ENCODE results near the gene NT5E. TPM values are rescaled to one million over a fixed set of nuclear protein-coding genes. Genes with fewer than 3 reads are reported as not detected.

Gene NT5E
- total RNA-seq, 1 experiment from 2014 or later = 0.52 TPM

DNA sequence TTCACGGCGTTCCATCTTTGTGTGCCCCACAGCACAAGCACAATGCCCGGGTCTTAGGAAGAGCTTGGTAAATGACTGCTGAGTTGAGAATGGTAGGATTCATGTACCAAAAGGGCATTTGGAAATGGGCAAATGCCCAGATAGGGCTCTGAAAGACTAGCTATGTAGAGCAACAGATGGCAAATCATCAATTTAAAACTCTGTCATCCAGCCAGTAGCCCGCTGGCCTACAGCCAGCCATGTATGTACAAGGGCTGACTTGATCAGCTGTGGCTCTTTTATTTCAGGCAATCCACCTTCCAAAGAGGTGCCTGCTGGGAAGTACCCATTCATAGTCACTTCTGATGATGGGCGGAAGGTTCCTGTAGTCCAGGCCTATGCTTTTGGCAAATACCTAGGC lies 35.1 kb downstream of the NT5E start:
- Histone ChIP-seq H2BK20ac (ENCODE audit: low read depth, low read length, poor library complexity, severe bottlenecking) (no peak overlapping the region), H3K9ac (ENCODE audit: extremely low read depth, insufficient read length, low read length) (no peak overlapping the region), H4K8ac (replicated peaks; ENCODE audit: insufficient read length, low read depth, low read length) (no peak overlapping the region), H2AK5ac (ENCODE audit: insufficient read length, low read length) (no peak overlapping the region), H3K27ac (ENCODE audit: insufficient read length, low read depth, low read length) (no peak overlapping the region), H2BK120ac (ENCODE audit: low read depth, low read length, poor library complexity, severe bottlenecking) (no peak overlapping the region), H3K14ac (ENCODE audit: insufficient read depth, low read length) (no peak overlapping the region), H3K79me2 (ENCODE audit: insufficient read depth, low read length) (no peaks in the 10 kb centered on the region), H2AFZ (ENCODE audit: low read length) (no peak overlapping the region), H3K79me1 (ENCODE audit: insufficient read depth, low read depth, low read length, poor library complexity, severe bottlenecking) (no peaks in the 10 kb centered on the region), H3K27me3 (ENCODE audit: insufficient read depth, low read length) (no peaks in the 10 kb centered on the region), H3K4me2 (ENCODE audit: insufficient read depth, insufficient read length, low read length) (no peak overlapping the region), H2BK5ac (ENCODE audit: insufficient read length, low read length) (no peak overlapping the region), H3K9me3 (ENCODE audit: control insufficient read depth, low read depth, low read length) (no peaks in the 10 kb centered on the region), H3K18ac (ENCODE audit: insufficient read length, low read depth, low read length) (no peak overlapping the region), H2BK12ac (ENCODE audit: insufficient read length, low read depth, low read length) (no peak overlapping the region), H3K23me2 (ENCODE audit: insufficient read length, low read depth, low read length, poor library complexity, severe bottlenecking) (no peaks in the 10 kb centered on the region), H3K4me1 (ENCODE audit: insufficient read depth, low read length) (no peaks in the 10 kb centered on the region), H4K5ac (ENCODE audit: insufficient read length, low read depth, low read length) (no peak overlapping the region), H3K4ac (ENCODE audit: low read depth, low read length) (no peak overlapping the region), H3T11ph (ENCODE audit: low read length) (no peak overlapping the region), H2BK15ac (ENCODE audit: low read depth, low read length) (no peak overlapping the region), H3K56ac (ENCODE audit: insufficient read length, low read depth, low read length) (no peak overlapping the region), H4K91ac (ENCODE audit: insufficient read length, low read depth, low read length) (no peak overlapping the region), H3K23ac (ENCODE audit: insufficient read length, low read depth, low read length) (no peak overlapping the region), H4K20me1 (ENCODE audit: control insufficient read depth, insufficient read depth, insufficient read length) (no peaks in the 10 kb centered on the region)
- H3K27ac Mint-ChIP-seq = no peak overlapping the region
- H3K4me1 Mint-ChIP-seq = peaks cover 4 to 5% of the 10 kb centered on the region in 2 experiments
- no peaks in the 10 kb centered on the region; a peak in 1 of 5 replicates for H3K9me3 Mint-ChIP-seq
- TF ChIP-seq, protein P1, sequence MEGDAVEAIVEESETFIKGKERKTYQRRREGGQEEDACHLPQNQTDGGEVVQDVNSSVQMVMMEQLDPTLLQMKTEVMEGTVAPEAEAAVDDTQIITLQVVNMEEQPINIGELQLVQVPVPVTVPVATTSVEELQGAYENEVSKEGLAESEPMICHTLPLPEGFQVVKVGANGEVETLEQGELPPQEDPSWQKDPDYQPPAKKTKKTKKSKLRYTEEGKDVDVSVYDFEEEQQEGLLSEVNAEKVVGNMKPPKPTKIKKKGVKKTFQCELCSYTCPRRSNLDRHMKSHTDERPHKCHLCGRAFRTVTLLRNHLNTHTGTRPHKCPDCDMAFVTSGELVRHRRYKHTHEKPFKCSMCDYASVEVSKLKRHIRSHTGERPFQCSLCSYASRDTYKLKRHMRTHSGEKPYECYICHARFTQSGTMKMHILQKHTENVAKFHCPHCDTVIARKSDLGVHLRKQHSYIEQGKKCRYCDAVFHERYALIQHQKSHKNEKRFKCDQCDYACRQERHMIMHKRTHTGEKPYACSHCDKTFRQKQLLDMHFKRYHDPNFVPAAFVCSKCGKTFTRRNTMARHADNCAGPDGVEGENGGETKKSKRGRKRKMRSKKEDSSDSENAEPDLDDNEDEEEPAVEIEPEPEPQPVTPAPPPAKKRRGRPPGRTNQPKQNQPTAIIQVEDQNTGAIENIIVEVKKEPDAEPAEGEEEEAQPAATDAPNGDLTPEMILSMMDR (conservative IDR thresholded peaks at IDR 0.05) = no peak
- no peaks in the 10 kb centered on the region for H3K36me3 Mint-ChIP-seq (ENCODE audit: insufficient read depth in 1 of 3, low read depth in 3 of 3)
- no CpG with 5 or more reads among the region's 5 CpGs for WGBS (ENCODE audit: extremely low coverage, insufficient read length, low lambda C conversion rate)
- no peak for DNase-seq
- no peaks in the 10 kb centered on the region; the same call in none of the 2 replicates for H3K27me3 Mint-ChIP-seq (ENCODE audit: low read depth)
- no peak overlapping the region for H3K4me3 Mint-ChIP-seq
